H1 (cell line): ENCODE measurements around the gene MMP11. TPM values are rescaled to one million over a fixed set of nuclear protein-coding genes. Genes with fewer than 3 reads are reported as not detected.
A peak's percentile ranks its signal among the peaks of the same experiment; 100 is the strongest.

ENCODE experiments used
- CTCF ChIA-PET: fragments of 300-600 bp; sonication (Branson Sonifier 250); formaldehyde crosslinking; loops from one replicate; lab custom pipeline; 2021; ENCODE audit not compliant: partially characterized antibody; lab: Charles Lee
- POLR2A ChIA-PET: fragments of 300-600 bp; sonication (Branson Sonifier 250); formaldehyde crosslinking; loops from one replicate; lab custom pipeline; 2021; ENCODE audit warnings: inconsistent platforms; ENCODE audit not compliant: partially characterized antibody; lab: Charles Lee
- DNase-seq, 2 experiments: peaks; one replicate each; pipeline versions ENCODE4 v3.0.0 to v3.0.0-alpha.2; 2010 to 2022; ENCODE audit warnings: low spot score in 2 of 2, low read depth in 1 of 2, mixed read lengths in 1 of 2
- FAIRE-seq: peaks from 2 replicates; lab custom pipeline; 2011; peaks lifted over from hg19 to GRCh38; lab: Jason Lieb, UNC
- H2AFZ ChIP-seq: 2 replicates; pipeline ENCODE4 v1.8.1; 2012; ENCODE audit warnings: low read length, inconsistent platforms
- H2AK5ac ChIP-seq: 2 replicates; pipeline ENCODE4 v1.6.1; 2013; ENCODE audit warnings: low read depth, low read length
- H2BK120ac ChIP-seq: replicated peaks from 2 replicates; pipeline ENCODE3; 2013; ENCODE audit warnings: low read depth, low read length, inconsistent platforms
- H2BK12ac ChIP-seq: 2 replicates; pipeline ENCODE4 v1.6.1; 2013; ENCODE audit warnings: low read depth, low read length
- H2BK15ac ChIP-seq: 2 replicates; pipeline ENCODE4 v1.6.1; 2013; ENCODE audit warnings: low read length
- H2BK20ac ChIP-seq: 2 replicates; pipeline ENCODE4 v1.6.1; 2013; ENCODE audit warnings: low read length
- H2BK5ac ChIP-seq: 2 replicates; pipeline ENCODE4 v1.6.1; 2013; ENCODE audit warnings: low read depth, low read length
- H3K14ac ChIP-seq: 2 replicates; pipeline ENCODE4 v1.6.1; 2013; ENCODE audit warnings: inconsistent platforms; ENCODE audit not compliant: insufficient read length
- H3K18ac ChIP-seq: 2 replicates; pipeline ENCODE4 v1.6.1; 2013; ENCODE audit warnings: low read length; ENCODE audit errors: extremely low read depth
- H3K23ac ChIP-seq: 2 replicates; pipeline ENCODE4 v1.6.1; 2013; ENCODE audit warnings: inconsistent platforms; ENCODE audit not compliant: insufficient read length
- H3K23me2 ChIP-seq: 2 replicates; pipeline ENCODE4 v1.6.1; 2013; ENCODE audit warnings: low read depth, low read length
- H3K27ac ChIP-seq: 2 replicates; pipeline ENCODE4 v1.6.1; 2011; ENCODE audit warnings: low read depth, low read length, inconsistent platforms
- H3K27me3 ChIP-seq, 4 experiments: replicated peaks in 1 of 4; 1 replicate in 1 of 4; 2 replicates in 3 of 4; pipeline versions ENCODE4 v1.6.1 to v1.8.1; 2011 to 2013; ENCODE audit warnings: low read length in 3 of 4, mild to moderate bottlenecking in 3 of 4, inconsistent platforms in 2 of 4, mixed read lengths in 2 of 4, moderate library complexity in 1 of 4; ENCODE audit not compliant: control insufficient read depth in 3 of 4, insufficient read depth in 3 of 4; ENCODE audit errors: extremely low read depth in 1 of 4
- H3K36me3 ChIP-seq, 4 experiments: 2 replicates each; pipeline versions ENCODE4 v1.6.1 to v1.8.1; 2011 to 2013; ENCODE audit warnings: mild to moderate bottlenecking in 4 of 4, low read length in 3 of 4, moderate library complexity in 2 of 4, control low read depth in 1 of 4, inconsistent platforms in 1 of 4; ENCODE audit not compliant: insufficient read depth in 4 of 4, control insufficient read depth in 2 of 4
- H3K4ac ChIP-seq: replicated peaks from 2 replicates; pipeline ENCODE3; 2013; ENCODE audit warnings: low read length, low read depth, mixed read lengths, inconsistent platforms; ENCODE audit not compliant: insufficient read length
- H3K4me1 ChIP-seq, 4 experiments: replicated peaks in 1 of 4; 1 replicate in 1 of 4; 2 replicates in 3 of 4; pipeline versions ENCODE4 v1.6.1 to v1.8.1; 2011 to 2013; ENCODE audit warnings: low read length in 3 of 4, inconsistent platforms in 2 of 4, mixed read lengths in 1 of 4; ENCODE audit not compliant: insufficient read depth in 4 of 4, control insufficient read depth in 3 of 4
- H3K4me2 ChIP-seq, 2 experiments: 2 replicates each; pipeline versions ENCODE4 v1.6.1 to v1.8.1; 2011 to 2013; ENCODE audit warnings: low read depth in 2 of 2, low read length in 2 of 2, control low read depth in 1 of 2, inconsistent platforms in 1 of 2, mild to moderate bottlenecking in 1 of 2; ENCODE audit not compliant: insufficient read depth in 1 of 2
- H3K4me3 ChIP-seq, 4 experiments: fragments of 200-600, 300-600 bp in 1 of 4; sonication (generic), shearing (Covaris generic), sonication (Bioruptor Twin) in 1 of 4; 2 replicates each; pipeline versions ENCODE4 v1.5.1 to v1.8.1; 2011 to 2016; ENCODE audit warnings: low read length in 4 of 4, low read depth in 3 of 4, control low read depth in 2 of 4, inconsistent platforms in 2 of 4, mild to moderate bottlenecking in 2 of 4, mixed read lengths in 1 of 4, moderate library complexity in 1 of 4; ENCODE audit not compliant: insufficient read depth in 2 of 4; ENCODE audit errors: extremely low read depth in 1 of 4
- H3K56ac ChIP-seq: replicated peaks from 2 replicates; pipeline ENCODE3; 2013; ENCODE audit warnings: low read depth, mild to moderate bottlenecking, mixed read lengths, low read length, inconsistent platforms; ENCODE audit not compliant: insufficient read length
- H3K79me1 ChIP-seq: 2 replicates; pipeline ENCODE4 v1.6.1; 2013; ENCODE audit warnings: low read depth, low read length, control low read depth
- H3K79me2 ChIP-seq, 2 experiments: 2 replicates each; pipeline versions ENCODE4 v1.6.1 to v1.8.1; 2012 to 2013; ENCODE audit warnings: low read length in 2 of 2, mild to moderate bottlenecking in 2 of 2, inconsistent platforms in 1 of 2; ENCODE audit not compliant: insufficient read depth in 2 of 2, control insufficient read depth in 1 of 2
- H3K9ac ChIP-seq, 4 experiments: replicated peaks in 1 of 4; 1 replicate in 1 of 4; 2 replicates in 3 of 4; pipeline versions ENCODE4 v1.6.1 to v1.8.1; 2011 to 2013; ENCODE audit warnings: low read depth in 3 of 4, low read length in 3 of 4, control low read depth in 2 of 4, mild to moderate bottlenecking in 2 of 4, moderate library complexity in 2 of 4, inconsistent platforms in 1 of 4; ENCODE audit errors: extremely low read depth in 1 of 4
- H3K9me3 ChIP-seq, 2 experiments: 2 replicates each; pipeline versions ENCODE4 v1.6.1 to v1.8.1; 2012 to 2013; ENCODE audit warnings: mild to moderate bottlenecking in 2 of 2, moderate library complexity in 2 of 2, control low read depth in 1 of 2, inconsistent platforms in 1 of 2, low read depth in 1 of 2, low read length in 1 of 2, mixed read lengths in 1 of 2; ENCODE audit not compliant: insufficient read depth in 2 of 2
- H4K20me1 ChIP-seq, 2 experiments: replicated peaks in 1 of 2; 2 replicates each; pipeline versions ENCODE3 to v1.8.1; 2011 to 2013; ENCODE audit warnings: inconsistent platforms in 2 of 2, low read length in 2 of 2, mild to moderate bottlenecking in 1 of 2; ENCODE audit not compliant: insufficient read depth in 2 of 2, control insufficient read depth in 1 of 2
- H4K5ac ChIP-seq: 2 replicates; pipeline ENCODE4 v1.6.1; 2013; ENCODE audit warnings: low read length, low read depth, mixed read lengths, inconsistent platforms; ENCODE audit not compliant: insufficient read length
- H4K8ac ChIP-seq: 2 replicates; pipeline ENCODE4 v1.8.0; 2013; ENCODE audit warnings: mild to moderate bottlenecking, moderate library complexity, low read length, inconsistent platforms; ENCODE audit not compliant: insufficient read depth; ENCODE audit errors: extremely low read depth
- H4K91ac ChIP-seq: replicated peaks from 2 replicates; pipeline ENCODE3; 2013; ENCODE audit warnings: low read length, mixed read lengths, inconsistent platforms; ENCODE audit not compliant: insufficient read length
- CHD1 ChIP-seq: IDR thresholded peaks from 2 replicates; pipeline ENCODE4 v1.6.1; 2012; ENCODE audit warnings: low read depth, low read length, improper control_type of control experiment
- FOSL1 ChIP-seq: IDR thresholded peaks from 2 replicates; pipeline ENCODE4 v1.6.1; 2011; ENCODE audit warnings: mild to moderate bottlenecking, low read depth, low read length, moderate library complexity; ENCODE audit not compliant: insufficient read depth
- HDAC2 ChIP-seq, 2 experiments: fragments of 300-600 bp in 1 of 2; sonication (generic) in 1 of 2; IDR thresholded peaks; 2 replicates each; pipeline ENCODE4 v1.6.1; 2011 to 2012; ENCODE audit warnings: low read depth in 2 of 2, low read length in 2 of 2, mild to moderate bottlenecking in 2 of 2, moderate library complexity in 2 of 2, borderline replicate concordance in 1 of 2, inconsistent platforms in 1 of 2
- KDM5A ChIP-seq: fragments of 200-600 bp; IDR thresholded peaks from 2 replicates; pipeline ENCODE4 v1.7.1; 2012; ENCODE audit warnings: mild to moderate bottlenecking, low read length, inconsistent platforms, mixed read lengths
- MAFK ChIP-seq: IDR thresholded peaks from 2 replicates; pipeline ENCODE4 v1.6.1; 2012; ENCODE audit warnings: low read depth, mild to moderate bottlenecking, improper control_type of control experiment, low read length
- RXRA ChIP-seq: IDR thresholded peaks from 2 replicates; pipeline ENCODE4 v1.6.1; 2011; ENCODE audit warnings: low read depth, mild to moderate bottlenecking, low read length, moderate library complexity; ENCODE audit not compliant: insufficient read depth
- SUZ12 ChIP-seq: fragments of 200-600 bp; sonication (generic); IDR thresholded peaks from 2 replicates; pipeline ENCODE4 v1.6.1; 2012; ENCODE audit warnings: mild to moderate bottlenecking, inconsistent platforms, low read length, moderate library complexity, mixed read lengths
- TAF7 ChIP-seq: optimal IDR thresholded peaks from 2 replicates; pipeline ENCODE3; 2011; ENCODE audit warnings: low read depth, mild to moderate bottlenecking, inconsistent platforms, low read length, moderate library complexity, borderline replicate concordance
- TBP ChIP-seq: IDR thresholded peaks from 2 replicates; pipeline ENCODE4 v1.6.1; 2011; ENCODE audit warnings: low read depth, low read length, improper control_type of control experiment
- TCF12 ChIP-seq: IDR thresholded peaks from 2 replicates; pipeline ENCODE4 v1.6.1; 2011; ENCODE audit warnings: low read depth, mild to moderate bottlenecking, low read length
- WGBS, 2 experiments: shearing (Covaris generic) in 1 of 2; methylation state at CpG; one replicate each; pipeline versions ENCODE4 v1.1.6 to v1.1.7; 2013 to 2015; ENCODE audit warnings: low lambda C conversion rate in 2 of 2, mixed read lengths in 2 of 2, inconsistent platforms in 1 of 2, low coverage in 1 of 2, missing lambda C conversion rate in 1 of 2; ENCODE audit not compliant: insufficient replicate concordance in 2 of 2, insufficient coverage in 1 of 2, insufficient read length in 1 of 2; ENCODE audit errors: extremely low coverage in 1 of 2, missing lambda C conversion rate in 1 of 2; 5-methylcytosine and 5-hydroxymethylcytosine counted together
- polyA plus RNA-seq, 7 experiments: library from polyadenylated mRNA; depleted of rRNA in 3 of 7; stranded (reverse) in 5 of 7; unstranded in 2 of 7; fragments of >200 nt in 5 of 7; fragments of 200-250 nt in 2 of 7; gene quantifications; 1 replicate in 5 of 7; 2 replicates in 1 of 7; 4 replicates in 1 of 7; pipeline versions ENCODE4 v1.2.1 to v1.2.3, GENCODE V29; 2011 to 2013; ENCODE audit warnings: missing spikeins in 2 of 7, mixed read lengths in 2 of 7
- total RNA-seq: library from RNA; stranded (reverse); fragmentation: NEBNext Ultra II Directional; extraction: Animal tissue kit (Norgen Biotek cat#: 25700); gene quantifications from 2 replicates; pipeline ENCODE4 v1.2.1, GENCODE V29; 2021

The MMP11 gene
- total and polyA plus RNA-seq, 2 of the 8 experiments (the other 6 are each of a cell fraction or from before 2014, with no cell fraction given): 10.2 to 18.3 TPM

DNA sequence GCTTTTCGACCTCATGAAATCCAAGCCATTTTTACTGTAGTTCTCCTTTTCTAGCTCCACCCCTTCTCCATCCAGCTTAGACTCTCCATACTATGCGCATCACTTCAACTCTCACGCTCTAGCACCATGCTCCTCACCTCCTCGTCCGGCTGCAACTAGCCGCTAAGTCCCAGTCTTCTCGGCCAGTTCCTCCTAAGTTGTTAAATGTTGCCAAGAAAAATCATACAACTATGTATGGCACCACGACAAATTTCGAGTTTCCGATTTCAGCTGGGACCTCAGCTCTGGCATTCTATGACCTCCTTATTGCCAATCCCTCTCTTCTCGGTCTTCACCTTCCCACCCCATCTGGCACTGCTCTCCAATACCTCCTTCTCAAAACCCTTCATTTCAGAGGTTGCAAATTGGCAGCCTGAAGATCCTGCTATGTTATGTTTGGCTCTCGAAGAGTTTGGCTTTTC is 22.8 kb upstream of the MMP11 start:
- no peaks in the 10 kb centered on the region for H4K20me1 ChIP-seq
- H4K8ac ChIP-seq: no peak overlapping the region
- no peak overlapping the region; the same call in 1 of the 2 replicates for H2BK12ac ChIP-seq
- no peaks in the 10 kb centered on the region for H3K79me2 ChIP-seq
- no peak overlapping the region for H2AK5ac ChIP-seq
- H3K23me2 ChIP-seq: peaks cover 11% of the 10 kb centered on the region; the same call in 1 of the 2 replicates
- no peaks in the 10 kb centered on the region for H3K9me3 ChIP-seq
- 0 out of 7 replicates have a peak overlapping the region, but pooled peaks of 1 of the 4 experiments have one; percentile 19 for H3K9ac ChIP-seq
- H3K4me2 ChIP-seq: peak overlapping the region in 1 of 2 experiments; percentile 74; a peak in 2 of 4 replicates
- CTCF ChIA-PET: interaction anchor here (1.3 to 1.7 kb wide), 2 partner anchors 17 to 19 kb away, joined by 4 to 5 read pairs; partner anchors contain the start of gene CHCHD10
- no peaks in the 10 kb centered on the region for H3K27me3 ChIP-seq
- H3K36me3 ChIP-seq: peaks cover 0 to under 1% (median 0%) of the 10 kb centered on the region in 4 experiments; a peak in 2 of 8 replicates
- no peak overlapping the region for H2BK5ac ChIP-seq
- peak overlapping the region in 2 of 4 experiments; percentile 59 to 75; a peak in 3 of 8 replicates for H3K4me3 ChIP-seq
- H2BK120ac ChIP-seq: no peak overlapping the region
- no peak overlapping the region for H2AFZ ChIP-seq
- no peaks in the 10 kb centered on the region for H3K79me1 ChIP-seq
- H3K27ac ChIP-seq: no peak overlapping the region
- H3K56ac ChIP-seq: peak overlapping the region; percentile 34
- no peak overlapping the region for H3K4ac ChIP-seq
- H4K5ac ChIP-seq: no peak overlapping the region
- no peak overlapping the region for H4K91ac ChIP-seq
- no peak overlapping the region for H2BK20ac ChIP-seq
- WGBS, 2 experiments: 90% methylated on average over 12 of the region's 12 CpGs; no CpG with 5 or more reads in 1 of the 2 experiments
- no peak overlapping the region for H3K18ac ChIP-seq
- peaks cover 0 to 6% (median 2%) of the 10 kb centered on the region in 4 experiments; a peak in 3 of 7 replicates for H3K4me1 ChIP-seq
- POLR2A ChIA-PET: interaction anchor here (0.8 to 1.6 kb wide), 5 partner anchors 9 to 33 kb away, joined by 3 to 4 read pairs (median 3); no protein-coding TSS in a partner anchor
- no peak overlapping the region for H3K23ac ChIP-seq
- H2BK15ac ChIP-seq: no peak overlapping the region
- TF ChIP-seq SUZ12: no peak
- TF ChIP-seq FOSL1: no peak
- TF ChIP-seq CHD1: no peak
- no peak for TF ChIP-seq MAFK
- no peak for TF ChIP-seq KDM5A
- no peak for TF ChIP-seq TCF12
- no peak for TF ChIP-seq RXRA
- no peak for TF ChIP-seq TAF7
- no peak for TF ChIP-seq TBP
- no peak for TF ChIP-seq HDAC2 (IDR thresholded peaks at IDR 0.05; ENCODE audit: borderline replicate concordance in 1 of 2, low read depth in 2 of 2, low read length in 2 of 2)
- H3K14ac ChIP-seq: no peak overlapping the region
- DNase-seq (no peak), FAIRE-seq (no peak)
